LNCAP (cell line): Measurements from ENCODE around the gene NDFIP2.

Source experiments
- CTCF ChIP-seq: fragments of 450-650 bp; IDR thresholded peaks from 2 replicates; pipeline ENCODE4 v1.5.1; 2017; ENCODE audit warnings: mild to moderate bottlenecking

The NDFIP2 gene

DNA sequence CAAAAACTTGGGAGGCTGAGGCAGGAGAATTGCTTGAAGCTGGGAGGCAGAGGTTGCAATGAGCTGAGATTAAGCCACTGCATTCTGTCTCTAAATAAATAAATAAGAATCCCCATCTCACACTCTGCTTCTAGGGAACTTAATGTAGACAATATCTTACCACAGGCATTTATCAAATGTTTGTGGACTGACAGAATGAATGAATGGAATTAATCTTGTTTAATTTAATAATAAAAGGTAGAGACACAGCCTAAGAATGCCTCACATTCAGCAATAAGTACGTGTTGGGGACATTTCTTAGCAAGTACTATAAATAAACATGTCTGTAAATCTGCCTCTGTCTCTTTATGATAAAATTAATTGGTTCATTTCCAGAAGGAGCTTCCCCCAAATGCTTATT, 38.7 kb upstream of the NDFIP2 start:
- no peak for TF ChIP-seq CTCF

GRCh38 chr13:79442706-79443105, 38.2 kb upstream of the NDFIP2 start:
- no peak for TF ChIP-seq CTCF

GRCh38 chr13:79445968-79446645, 34.8 kb upstream of the NDFIP2 start:
- no peak for TF ChIP-seq CTCF

- TF ChIP-seq CTCF: no peak
Observed at GRCh38 chr13:79447141-79447540, 33.8 kb upstream of the NDFIP2 start.

- TF ChIP-seq CTCF: no peak
Observed at GRCh38 chr13:79447741-79448140, 33.2 kb upstream of the NDFIP2 start.

DNA sequence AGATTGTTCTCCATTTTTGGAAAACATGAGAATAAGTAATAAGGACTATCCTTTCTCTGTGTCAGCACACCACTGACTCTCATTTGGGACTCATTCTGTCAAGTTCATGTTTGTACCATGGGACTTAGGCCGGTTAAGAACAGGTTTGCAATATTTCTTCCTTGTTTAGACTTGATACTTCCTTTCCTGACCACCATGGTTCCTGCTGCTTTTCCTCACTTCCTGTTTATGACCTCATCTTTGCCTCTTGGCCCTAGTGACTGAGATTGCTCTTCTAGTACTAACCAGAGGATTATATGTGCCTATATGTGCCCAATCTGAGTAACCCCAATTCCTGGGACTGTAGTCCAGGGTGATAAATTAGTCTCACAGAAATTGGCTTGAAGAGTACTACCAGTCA, 32.5 kb upstream of the NDFIP2 start:
- no peak for TF ChIP-seq CTCF

- no peak for TF ChIP-seq CTCF
Observed at GRCh38 chr13:79450110-79450509, 30.8 kb upstream of the NDFIP2 start.

DNA sequence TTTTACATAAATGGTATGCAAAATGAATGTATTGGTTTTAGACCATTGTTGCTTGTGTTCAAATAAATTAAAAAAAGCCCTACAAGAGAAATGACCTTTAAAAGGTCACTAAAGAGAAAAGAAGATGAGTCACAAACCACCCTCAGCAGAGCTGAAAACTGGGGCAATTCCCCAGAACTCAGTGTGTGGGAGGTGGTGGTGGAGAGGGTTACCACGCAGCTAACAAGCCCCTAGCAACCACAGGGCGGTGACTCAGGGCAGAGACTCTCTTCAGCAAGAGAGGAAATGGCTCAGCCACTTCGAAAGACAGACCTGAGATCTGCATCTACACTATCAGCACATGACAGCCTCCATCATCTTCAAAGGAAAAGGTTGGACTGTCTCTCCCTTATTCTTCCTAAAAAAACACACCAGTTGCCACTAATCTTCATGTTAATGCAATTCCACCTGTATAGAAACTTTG, 29.4 kb upstream of the NDFIP2 start:
- no peak for TF ChIP-seq CTCF
